Keratinocyte (primary cell): ENCODE measurements around the gene SUSD3. TPM values are rescaled to one million over a fixed set of nuclear protein-coding genes. Genes with fewer than 3 reads are reported as not detected.

Source experiments
- DNase-seq: peaks from one replicate; pipeline ENCODE4 v3.0.0-alpha.2; 2011; ENCODE audit warnings: low read depth, missing footprints, low spot score
- FAIRE-seq: peaks from 2 replicates; lab custom pipeline; 2011; peaks lifted over from hg19 to GRCh38; lab: Jason Lieb, UNC
- H2AFZ ChIP-seq: 2 replicates; pipeline ENCODE4 v1.6.0; 2012; ENCODE audit warnings: low read length, control low read depth, inconsistent platforms; ENCODE audit not compliant: control insufficient read depth
- H3K27ac ChIP-seq: 2 replicates; pipeline ENCODE4 v1.5.1; 2011; ENCODE audit warnings: low read length; ENCODE audit not compliant: control insufficient read depth, insufficient read depth
- H3K27me3 ChIP-seq: 3 replicates; pipeline ENCODE4 v1.6.0; 2011; ENCODE audit warnings: low read length; ENCODE audit not compliant: control insufficient read depth, insufficient read depth; ENCODE audit errors: extremely low read depth
- H3K36me3 ChIP-seq, 2 experiments: 2 replicates in 1 of 2; 3 replicates in 1 of 2; pipeline ENCODE4 v1.5.1; 2011; ENCODE audit warnings: low read length in 2 of 2, mild to moderate bottlenecking in 1 of 2; ENCODE audit not compliant: control insufficient read depth in 2 of 2, insufficient read depth in 2 of 2; ENCODE audit errors: extremely low read depth in 1 of 2
- H3K4me1 ChIP-seq: 3 replicates; pipeline ENCODE4 v1.5.1; 2011; ENCODE audit warnings: low read length; ENCODE audit not compliant: control insufficient read depth, insufficient read depth; ENCODE audit errors: extremely low read depth
- H3K4me2 ChIP-seq: 3 replicates; pipeline ENCODE4 v1.6.0; 2011; ENCODE audit warnings: low read depth, low read length; ENCODE audit not compliant: control insufficient read depth, insufficient read depth; ENCODE audit errors: extremely low read depth
- H3K4me3 ChIP-seq, 3 experiments: fragments of 200-600 bp in 1 of 3; sonication (generic) in 1 of 3; 2 replicates in 2 of 3; 3 replicates in 1 of 3; pipeline ENCODE4 v1.5.1; 2011 to 2016; ENCODE audit warnings: low read length in 3 of 3, mild to moderate bottlenecking in 3 of 3, control low read depth in 2 of 3, inconsistent platforms in 1 of 3, low read depth in 1 of 3, mixed read lengths in 1 of 3, mixed run types in 1 of 3, moderate library complexity in 1 of 3; ENCODE audit not compliant: control insufficient read depth in 2 of 3, insufficient read depth in 2 of 3; ENCODE audit errors: extremely low read depth in 1 of 3
- H3K79me2 ChIP-seq: 2 replicates; pipeline ENCODE4 v1.6.0; 2012; ENCODE audit warnings: low read length; ENCODE audit not compliant: control insufficient read depth, insufficient read depth
- H3K9ac ChIP-seq: 3 replicates; pipeline ENCODE4 v1.6.0; 2011; ENCODE audit warnings: low read length; ENCODE audit not compliant: control insufficient read depth, insufficient read depth; ENCODE audit errors: extremely low read depth
- H3K9me1 ChIP-seq: 3 replicates; pipeline ENCODE4 v1.6.0; 2011; ENCODE audit warnings: low read length; ENCODE audit not compliant: control insufficient read depth, insufficient read depth; ENCODE audit errors: extremely low read depth
- H3K9me3 ChIP-seq: 2 replicates; pipeline ENCODE4 v1.5.1; 2012; ENCODE audit warnings: low read depth, low read length; ENCODE audit not compliant: control insufficient read depth
- H4K20me1 ChIP-seq: 3 replicates; pipeline ENCODE4 v1.6.0; 2011; ENCODE audit warnings: low read length; ENCODE audit not compliant: control insufficient read depth, insufficient read depth; ENCODE audit errors: extremely low read depth
- CTCF ChIP-seq, 3 experiments: IDR thresholded peaks in 1 of 3; conservative IDR thresholded peaks in 1 of 3; optimal IDR thresholded peaks in 1 of 3; 2 replicates in 2 of 3; 3 replicates in 1 of 3; pipeline versions ENCODE3 to v1.5.1; 2011; ENCODE audit warnings: low read length in 3 of 3, mild to moderate bottlenecking in 3 of 3, moderate library complexity in 2 of 3, control low read depth in 1 of 3, inconsistent platforms in 1 of 3; ENCODE audit not compliant: insufficient read depth in 2 of 3; ENCODE audit errors: extremely low read depth in 1 of 3
- EZH2 ChIP-seq: IDR thresholded peaks from one replicate; pipeline ENCODE4 v1.6.1; 2012; ENCODE audit warnings: inconsistent platforms, mild to moderate bottlenecking, low read length, moderate library complexity
- dilution Hi-C: fragments of 300-500 bp; cut with MboI; formaldehyde crosslinking; loops from one replicate; pipeline ENCODE4 v1.7.0; 2020; ENCODE audit warnings: low sequenced_read_pairs; ENCODE audit not compliant: extremely low pct_ligation_motif_present
- polyA plus RNA-seq, 5 experiments: library from polyadenylated mRNA; depleted of rRNA in 3 of 5; stranded (reverse) in 3 of 5; stranded (forward) in 1 of 5; unstranded in 1 of 5; fragments of >200 nt; gene quantifications; 1 replicate in 1 of 5; 2 replicates in 3 of 5; 3 replicates in 1 of 5; pipeline versions ENCODE4 v1.2.1 to v1.2.3, GENCODE V29; 2011 to 2012; ENCODE audit warnings: missing spikeins in 2 of 5, low read depth in 1 of 5, low replicate concordance in 1 of 5

The SUSD3 gene
- polyA plus RNA-seq, 1 donor (not counting 4 experiments of a cell fraction or from before 2014, with no cell fraction given) = 0.20 TPM

DNA sequence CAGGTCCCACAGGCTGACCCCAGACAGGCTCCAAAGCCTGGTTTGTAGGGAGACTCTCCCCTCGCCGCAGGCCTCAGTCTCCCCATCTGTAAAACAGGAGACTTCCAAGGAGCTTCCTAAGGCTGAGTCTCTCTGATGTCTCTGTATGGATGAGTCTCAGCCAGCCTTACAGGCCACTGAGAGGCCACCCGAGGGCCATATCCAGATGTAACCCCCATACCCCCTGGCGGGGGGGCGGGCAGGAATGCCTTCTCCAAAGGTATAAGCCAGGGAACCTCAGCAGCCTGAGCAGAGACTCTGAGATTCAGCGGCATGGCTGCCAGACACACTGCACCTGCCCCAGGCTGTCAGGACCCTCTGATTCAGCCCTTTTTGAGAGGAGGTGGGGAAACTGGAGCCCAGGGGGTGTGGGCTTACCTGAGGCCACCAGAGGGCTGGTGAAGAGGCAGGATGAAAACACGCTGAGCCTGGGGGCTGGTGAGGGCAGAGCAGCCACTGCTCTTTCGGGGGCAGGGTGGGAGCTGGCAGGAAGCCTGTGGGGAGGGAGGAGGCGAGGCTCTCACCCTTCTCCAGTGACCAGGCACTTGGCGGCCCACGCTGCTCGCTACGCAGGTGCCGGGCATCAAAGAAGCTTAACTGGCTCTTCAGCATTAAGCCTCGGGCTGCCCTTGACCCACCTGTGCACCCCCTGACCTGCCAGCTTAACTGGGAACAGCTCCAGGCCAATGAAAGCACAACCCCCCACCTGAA is 5.5 kb upstream of the SUSD3 start:
- Histone ChIP-seq H2AFZ (no peak overlapping the region), H3K9me1 (no peaks in the 10 kb centered on the region), H4K20me1 (no peaks in the 10 kb centered on the region), H3K79me2 (no peaks in the 10 kb centered on the region), H3K4me1 (no peaks in the 10 kb centered on the region), H3K9me3 (no peaks in the 10 kb centered on the region), H3K27ac (no peak overlapping the region), H3K4me2 (no peak overlapping the region), H3K27me3 (no peaks in the 10 kb centered on the region), H3K9ac (no peak overlapping the region), H3K36me3 (no peaks in the 10 kb centered on the region), H3K4me3 (no peak overlapping the region)
- dilution Hi-C loops = no loop called here
- no peak for FAIRE-seq
- DNase-seq = no peak
- TF ChIP-seq EZH2 = no peak
- no peak for TF ChIP-seq CTCF (optimal IDR thresholded peaks at IDR 0.05 in 1 of 3, IDR thresholded peaks at IDR 0.05 in 1 of 3, conservative IDR thresholded peaks at IDR 0.05 in 1 of 3; ENCODE audit: extremely low read depth in 1 of 3, insufficient read depth in 2 of 3, low read length in 3 of 3)

GRCh38 chr9:93053781-93054331 is 4.6 kb upstream of the SUSD3 start:
- Histone ChIP-seq H2AFZ (no peak overlapping the region), H4K20me1 (no peaks in the 10 kb centered on the region), H3K36me3 (no peaks in the 10 kb centered on the region), H3K4me1 (no peaks in the 10 kb centered on the region), H3K79me2 (no peaks in the 10 kb centered on the region), H3K9me1 (no peaks in the 10 kb centered on the region), H3K9ac (no peak overlapping the region), H3K27ac (no peak overlapping the region), H3K4me3 (no peak overlapping the region), H3K9me3 (no peaks in the 10 kb centered on the region), H3K27me3 (no peaks in the 10 kb centered on the region), H3K4me2 (no peak overlapping the region)
- no peak for FAIRE-seq
- TF ChIP-seq EZH2 = no peak
- TF ChIP-seq CTCF (optimal IDR thresholded peaks at IDR 0.05 in 1 of 3, IDR thresholded peaks at IDR 0.05 in 1 of 3, conservative IDR thresholded peaks at IDR 0.05 in 1 of 3; ENCODE audit: extremely low read depth in 1 of 3, insufficient read depth in 2 of 3, low read length in 3 of 3) = no peak
- DNase-seq = no peak
- dilution Hi-C loops = no loop called here
